ENCODE measurements around the gene GTSE1. TPM values are rescaled to one million over a fixed set of nuclear protein-coding genes. Genes with fewer than 3 reads are reported as not detected.

GTSE1 gene
- total and polyA plus RNA-seq, 9 donors, result 0.18 to 0.84 (median 0.38) TPM; not detected in 1

- no peaks in the 10 kb centered on the region for H3K4me1 ChIP-seq (ENCODE audit: insufficient read depth)
- WGBS, 3 donors, result 76 to 85% (median 80%) methylated on average over 34 to 35 of the region's 35 CpGs
- H3K4me3 ChIP-seq, result no peak overlapping the region
- TF ChIP-seq EP300 (IDR thresholded peaks at IDR 0.05) (no peak), POLR2A (IDR thresholded peaks at IDR 0.05) (no peak), CTCF (IDR thresholded peaks at IDR 0.05) (no peak)
- H3K27ac ChIP-seq, result no peak overlapping the region
- no peaks in the 10 kb centered on the region for H3K27me3 ChIP-seq
- no peaks in the 10 kb centered on the region for H3K36me3 ChIP-seq
- intact Hi-C loops (cut with DNase I), result loop anchor here in 2 of 4 donors (10.0 kb wide), 1 partner anchor 171 kb away; the partner anchor contains the start of gene CELSR1 (in 2 of the 2)
- DNase-seq, result peak in 1 of 5 donors; percentile 19
- no peaks in the 10 kb centered on the region for H3K9me3 ChIP-seq
Observed at GRCh38 chr22:46363611-46364321, 67.1 kb downstream of the GTSE1 start.

GRCh38 chr22:46364341-46365165, 67.9 kb downstream of the GTSE1 start:
- DNase-seq, result peak in 1 of 5 donors; percentile 16
- Histone ChIP-seq H3K4me3 (no peak overlapping the region), H3K27me3 (no peaks in the 10 kb centered on the region), H3K27ac (no peak overlapping the region), H3K36me3 (no peaks in the 10 kb centered on the region), H3K4me1 (ENCODE audit: insufficient read depth) (no peaks in the 10 kb centered on the region), H3K9me3 (no peaks in the 10 kb centered on the region)
- intact Hi-C loops (cut with DNase I), result loop anchor here in 2 of 4 donors (10.0 kb wide), 1 partner anchor 170 kb away; the partner anchor contains the start of gene CELSR1 (in 2 of the 2)
- TF ChIP-seq POLR2A (IDR thresholded peaks at IDR 0.05) (no peak), CTCF (IDR thresholded peaks at IDR 0.05) (no peak), EP300 (IDR thresholded peaks at IDR 0.05) (no peak)
- WGBS, 3 donors, result 67 to 80% (median 75%) methylated on average over 22 to 26 of the region's 26 CpGs

- Histone ChIP-seq H3K4me3 (no peak overlapping the region), H3K36me3 (no peaks in the 10 kb centered on the region), H3K9me3 (no peaks in the 10 kb centered on the region), H3K27ac (no peak overlapping the region), H3K27me3 (no peaks in the 10 kb centered on the region), H3K4me1 (ENCODE audit: insufficient read depth) (no peaks in the 10 kb centered on the region)
- no peak for TF ChIP-seq EP300 (IDR thresholded peaks at IDR 0.05)
- TF ChIP-seq POLR2A (IDR thresholded peaks at IDR 0.05), result no peak
- TF ChIP-seq CTCF (IDR thresholded peaks at IDR 0.05), result no peak
- intact Hi-C loops (cut with DNase I), result loop anchor here in 2 of 4 donors (10.0 kb wide), 1 partner anchor 170 kb away; the partner anchor contains the start of gene CELSR1 (in 2 of the 2)
- 83 to 90% (median 86%) methylated on average over 22 of the region's 22 CpGs for WGBS, 3 donors
- DNase-seq, result no peak
Observed at GRCh38 chr22:46365166-46365624, 68.5 kb downstream of the GTSE1 start.

- WGBS, 3 donors, result 75 to 87% (median 85%) methylated on average over 19 of the region's 19 CpGs
- intact Hi-C loops (cut with DNase I), result loop anchor here in 2 of 4 donors (10.0 kb wide), 1 partner anchor 168 kb away; the partner anchor contains the start of gene CELSR1 (in 2 of the 2)
- Histone ChIP-seq H3K4me1 (ENCODE audit: insufficient read depth) (no peaks in the 10 kb centered on the region), H3K27ac (no peak overlapping the region), H3K36me3 (no peaks in the 10 kb centered on the region), H3K9me3 (no peaks in the 10 kb centered on the region), H3K4me3 (no peak overlapping the region), H3K27me3 (no peaks in the 10 kb centered on the region)
- TF ChIP-seq CTCF (IDR thresholded peaks at IDR 0.05), result no peak
- no peak for TF ChIP-seq EP300 (IDR thresholded peaks at IDR 0.05)
- TF ChIP-seq POLR2A (IDR thresholded peaks at IDR 0.05), result no peak
- DNase-seq, result no peak
Observed at GRCh38 chr22:46366327-46366731, 69.7 kb downstream of the GTSE1 start.
